Right lobe of liver (tissue), 4 donors: ENCODE data around the gene MDP1.

Experiments
- CTCF ChIP-seq, 4 donors: fragments of 200-600 bp in 3 of 4; fragments of 450-650 bp in 1 of 4; IDR thresholded peaks; one replicate each; pipeline versions ENCODE4 v1.5.1 to v1.8.0; 2016 to 2022; ENCODE audit warnings: antibody characterized with exemption in 4 of 4, mild to moderate bottlenecking in 2 of 4
- POLR2A ChIP-seq: fragments of 450-650 bp; IDR thresholded peaks from one replicate; pipeline ENCODE4 v1.6.1; 2017; ENCODE audit warnings: antibody characterized with exemption, mild to moderate bottlenecking
- donor health status: DM: no; HTN: no; CAD: no.
- donor health status: DM: no; HTN: no; CAD: no.
- donor health status: DM: no; HTN: yes; CAD: no.

- TF ChIP-seq CTCF (IDR thresholded peaks at IDR 0.05) (no peak), POLR2A (no peak)
These were observed 3.7 kb upstream of the MDP1 start for GRCh38 chr14:24219521-24219920.
